Fibroblast of pulmonary artery (primary cell): Measurements from ENCODE around the gene FSTL1.

Experiments used
- DNase-seq: peaks from one replicate; pipeline ENCODE4 v3.0.0-alpha.2; 2010; ENCODE audit warnings: low read depth
- H3K4me3 ChIP-seq: replicated peaks from 2 replicates; pipeline ENCODE4 v1.5.1; 2011; ENCODE audit warnings: low read depth, mild to moderate bottlenecking, control low read depth, low read length, moderate library complexity
- TF ChIP-seq, protein P1 (sequence below): IDR thresholded peaks from 2 replicates; pipeline ENCODE4 v1.5.1; 2011; ENCODE audit warnings: mild to moderate bottlenecking, control low read depth, low read length, inconsistent platforms; ENCODE audit errors: missing control alignments

The FSTL1 gene

DNA sequence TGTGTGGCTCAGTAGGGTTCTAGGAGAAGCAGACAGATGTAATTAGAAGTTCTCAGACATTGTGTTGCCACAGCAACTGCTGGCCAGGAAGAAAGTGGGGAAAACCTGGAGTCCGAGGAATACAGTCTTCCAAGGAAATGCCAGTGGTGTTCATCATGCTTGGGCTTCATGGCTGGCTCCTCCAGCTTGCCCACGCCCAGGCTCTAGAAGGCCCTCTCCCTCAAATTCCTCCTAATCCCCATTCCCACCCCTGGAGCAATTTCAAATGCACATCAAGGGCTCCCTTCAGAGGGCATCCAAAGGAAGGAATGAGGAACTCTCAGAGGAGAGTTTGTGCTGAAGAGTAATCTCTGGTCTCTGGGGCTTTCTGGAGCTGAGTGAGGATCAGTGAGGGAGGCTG is 21.9 kb downstream of the FSTL1 start:
- TF ChIP-seq, protein P1, sequence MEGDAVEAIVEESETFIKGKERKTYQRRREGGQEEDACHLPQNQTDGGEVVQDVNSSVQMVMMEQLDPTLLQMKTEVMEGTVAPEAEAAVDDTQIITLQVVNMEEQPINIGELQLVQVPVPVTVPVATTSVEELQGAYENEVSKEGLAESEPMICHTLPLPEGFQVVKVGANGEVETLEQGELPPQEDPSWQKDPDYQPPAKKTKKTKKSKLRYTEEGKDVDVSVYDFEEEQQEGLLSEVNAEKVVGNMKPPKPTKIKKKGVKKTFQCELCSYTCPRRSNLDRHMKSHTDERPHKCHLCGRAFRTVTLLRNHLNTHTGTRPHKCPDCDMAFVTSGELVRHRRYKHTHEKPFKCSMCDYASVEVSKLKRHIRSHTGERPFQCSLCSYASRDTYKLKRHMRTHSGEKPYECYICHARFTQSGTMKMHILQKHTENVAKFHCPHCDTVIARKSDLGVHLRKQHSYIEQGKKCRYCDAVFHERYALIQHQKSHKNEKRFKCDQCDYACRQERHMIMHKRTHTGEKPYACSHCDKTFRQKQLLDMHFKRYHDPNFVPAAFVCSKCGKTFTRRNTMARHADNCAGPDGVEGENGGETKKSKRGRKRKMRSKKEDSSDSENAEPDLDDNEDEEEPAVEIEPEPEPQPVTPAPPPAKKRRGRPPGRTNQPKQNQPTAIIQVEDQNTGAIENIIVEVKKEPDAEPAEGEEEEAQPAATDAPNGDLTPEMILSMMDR, result no peak
- no peak for DNase-seq

DNA sequence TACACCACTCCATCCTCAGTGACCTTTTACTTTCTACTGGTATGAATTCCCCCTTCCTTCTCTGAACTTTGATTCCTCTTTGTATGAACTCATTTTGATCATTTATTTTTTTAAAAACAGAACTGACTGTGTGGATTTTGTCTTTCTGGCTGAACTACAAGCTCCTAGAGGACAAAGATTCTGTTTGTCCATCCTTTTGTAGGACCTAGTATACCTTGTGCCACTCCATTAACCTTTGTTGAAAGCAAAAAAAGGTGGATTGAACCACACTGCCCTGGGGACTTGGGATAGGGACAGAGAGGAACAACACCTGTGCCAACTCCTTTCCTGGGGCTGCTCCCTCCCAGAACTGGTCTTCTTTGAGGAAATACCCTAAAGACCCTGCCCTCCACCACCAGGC is 23.6 kb downstream of the FSTL1 start:
- no peak for DNase-seq
- no peak overlapping the region for H3K4me3 ChIP-seq
- TF ChIP-seq, protein P1, result no peak

More for the DNA sequence above, 21.9 kb downstream of the FSTL1 start:
- no peak overlapping the region for H3K4me3 ChIP-seq

DNA sequence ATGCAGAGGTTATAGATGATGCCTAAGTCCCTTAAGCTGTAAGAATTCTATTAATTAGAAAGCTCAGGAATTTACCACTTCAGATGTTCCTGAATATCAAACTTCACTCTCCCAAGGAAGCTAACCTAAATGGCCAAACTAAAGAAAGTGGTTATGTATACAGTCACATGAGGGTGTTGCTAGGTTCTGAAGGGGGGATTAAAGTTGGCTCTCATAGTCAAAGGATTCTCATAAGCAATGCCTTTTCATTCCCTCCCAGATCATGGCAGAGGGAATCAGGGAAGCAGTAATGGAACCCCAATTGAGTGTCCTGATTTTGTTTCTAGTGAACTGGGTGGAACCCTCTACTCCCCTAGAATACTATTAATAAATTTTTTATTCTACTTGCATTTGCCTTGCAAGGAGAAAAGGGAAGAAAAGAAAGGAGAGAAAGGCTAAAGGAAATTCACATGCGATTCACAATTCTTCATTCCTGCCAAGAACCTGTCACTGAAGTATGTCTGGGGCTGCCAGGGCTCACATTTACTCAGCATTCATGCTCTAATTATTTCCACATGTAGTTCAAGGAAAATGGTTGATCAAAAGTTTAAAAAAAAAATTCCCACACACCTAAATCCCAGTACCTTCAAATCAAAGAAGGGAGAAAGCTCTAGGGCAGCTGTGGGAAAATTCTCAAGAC is 25.1 kb downstream of the FSTL1 start:
- no peak overlapping the region for H3K4me3 ChIP-seq
- TF ChIP-seq, protein P1, result no peak
- DNase-seq, result peak; percentile 95

DNA sequence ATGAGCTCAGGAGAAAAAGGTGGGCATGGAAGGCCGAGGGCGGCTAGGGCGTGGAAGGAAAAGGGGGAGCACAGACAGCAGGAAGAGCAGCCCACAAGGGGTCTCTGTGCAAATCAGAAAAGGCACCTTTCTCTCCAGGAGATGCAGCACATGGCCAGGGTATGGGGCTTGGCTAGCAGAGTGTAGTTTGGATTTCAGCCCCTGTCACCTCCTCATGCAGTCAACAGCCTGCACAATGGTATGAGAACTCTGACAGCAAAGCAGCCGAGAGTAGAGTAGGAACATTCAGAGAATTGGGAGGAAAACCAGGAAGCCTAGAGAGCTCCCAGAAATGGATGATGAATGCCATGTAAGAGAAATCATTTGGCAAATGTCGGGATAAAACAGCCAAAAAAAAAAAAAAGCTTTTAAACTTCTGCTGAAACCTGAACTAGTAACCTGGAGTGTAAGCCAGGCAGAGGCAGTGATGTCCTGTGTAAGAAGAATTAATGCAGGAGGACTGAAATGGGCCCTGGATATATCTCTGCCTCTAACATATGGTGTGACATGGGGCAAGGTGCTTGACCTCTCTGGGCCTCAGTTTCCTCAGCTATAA is 25.7 kb downstream of the FSTL1 start:
- DNase-seq, result no peak
- TF ChIP-seq, protein P1, result no peak
- no peak overlapping the region for H3K4me3 ChIP-seq

DNA sequence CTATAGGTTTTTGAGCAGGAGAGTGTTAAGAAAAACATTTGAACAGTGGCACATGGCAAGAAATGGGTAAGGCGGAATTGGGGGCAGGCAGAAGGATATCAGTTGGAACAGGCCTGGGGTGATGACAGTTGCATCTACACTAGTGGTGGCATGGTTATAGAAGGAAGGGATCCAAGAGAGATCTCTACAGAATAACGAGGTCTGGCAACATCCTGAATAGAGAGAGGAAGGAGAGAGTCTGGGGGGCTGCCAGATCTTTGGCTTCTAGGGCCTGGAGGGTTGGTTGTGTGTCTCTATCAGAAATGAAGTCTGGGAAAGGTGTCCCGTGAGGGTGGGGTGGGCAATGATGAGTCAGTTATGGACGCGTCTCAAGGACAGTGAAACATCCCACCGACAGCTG is 26.3 kb downstream of the FSTL1 start:
- no peak overlapping the region for H3K4me3 ChIP-seq
- no peak for DNase-seq
- TF ChIP-seq, protein P1, result no peak

DNA sequence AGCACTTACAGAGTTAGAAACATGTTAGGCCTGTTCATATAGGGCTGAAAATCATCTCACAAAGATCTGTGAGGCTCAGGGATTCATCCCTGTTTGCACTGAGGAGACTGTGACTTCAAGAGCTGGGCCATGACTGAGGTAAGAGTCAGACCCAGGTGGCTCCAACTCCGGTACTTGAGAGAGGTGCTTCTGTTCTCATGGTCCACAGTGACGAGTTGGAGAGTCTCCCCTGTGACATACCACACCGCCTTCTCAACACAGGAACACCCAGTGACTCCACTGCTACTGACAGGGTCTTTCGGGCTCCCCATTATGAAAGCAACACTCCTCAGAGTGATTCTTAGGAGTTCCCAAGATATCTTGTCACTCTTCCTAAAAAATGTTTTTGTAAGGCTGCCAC is 27.4 kb downstream of the FSTL1 start:
- TF ChIP-seq, protein P1, result no peak
- H3K4me3 ChIP-seq, result no peak overlapping the region
- DNase-seq, result no peak

DNA sequence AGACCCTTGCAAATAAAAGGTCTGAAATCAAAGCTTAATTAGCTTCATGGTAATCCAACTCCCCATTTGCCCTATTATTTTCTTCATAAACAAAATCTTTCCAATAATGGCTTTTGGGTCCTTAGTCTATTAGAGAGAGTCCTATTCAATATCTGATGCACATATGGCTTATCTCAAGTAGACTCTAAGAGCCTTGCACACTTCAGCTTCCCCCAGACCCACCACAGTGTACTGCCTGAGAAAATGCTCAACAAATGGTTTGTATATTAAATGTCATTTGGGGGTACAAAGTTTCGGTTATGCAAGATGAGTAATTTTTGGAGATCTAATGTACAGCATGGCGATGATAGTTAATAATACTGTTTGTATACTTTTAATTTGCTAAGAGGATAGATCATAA is 28.9 kb downstream of the FSTL1 start:
- TF ChIP-seq, protein P1, result no peak
- H3K4me3 ChIP-seq, result no peak overlapping the region
- no peak for DNase-seq
